Activated CD4-positive, CD25-positive, alpha-beta regulatory T cell treated with anti-CD3 and anti-CD28 coated beads, Interleukin-2, amount 50 U/mL, for 16 hours (primary cell): ENCODE data around the gene HLCS.
"Not testable (repeated sequence)": the region's sequence is repeated elsewhere in the genome, so short reads cannot be mapped to it uniquely, and the experiment has no call there.

Experiments used
- DNase-seq: peaks from one replicate; pipeline ENCODE4 v3.0.0-alpha.2; 2020; ENCODE audit warnings: low read depth, low spot score

HLCS gene

DNA sequence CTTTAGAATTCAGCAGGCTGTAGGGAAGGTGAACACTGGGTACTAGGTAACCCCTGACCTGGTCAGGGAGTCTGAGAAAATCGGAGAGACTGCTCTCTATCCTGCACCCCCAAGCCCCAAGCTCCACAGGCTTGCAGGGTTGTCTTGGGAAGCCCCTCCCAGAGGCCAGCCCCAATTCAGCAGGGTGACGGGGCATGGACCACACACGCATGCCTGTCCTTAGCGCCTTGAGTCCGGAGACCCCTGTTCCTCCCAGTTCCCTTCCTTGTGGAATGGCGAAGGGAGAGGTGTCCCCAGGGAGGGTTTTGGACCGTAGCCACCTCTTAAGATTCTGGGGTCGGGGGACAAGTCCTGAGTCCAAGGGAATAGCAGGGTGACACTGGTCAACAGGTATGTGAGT lies 116.1 kb downstream of the HLCS start:
- DNase-seq, result no peak

DNA sequence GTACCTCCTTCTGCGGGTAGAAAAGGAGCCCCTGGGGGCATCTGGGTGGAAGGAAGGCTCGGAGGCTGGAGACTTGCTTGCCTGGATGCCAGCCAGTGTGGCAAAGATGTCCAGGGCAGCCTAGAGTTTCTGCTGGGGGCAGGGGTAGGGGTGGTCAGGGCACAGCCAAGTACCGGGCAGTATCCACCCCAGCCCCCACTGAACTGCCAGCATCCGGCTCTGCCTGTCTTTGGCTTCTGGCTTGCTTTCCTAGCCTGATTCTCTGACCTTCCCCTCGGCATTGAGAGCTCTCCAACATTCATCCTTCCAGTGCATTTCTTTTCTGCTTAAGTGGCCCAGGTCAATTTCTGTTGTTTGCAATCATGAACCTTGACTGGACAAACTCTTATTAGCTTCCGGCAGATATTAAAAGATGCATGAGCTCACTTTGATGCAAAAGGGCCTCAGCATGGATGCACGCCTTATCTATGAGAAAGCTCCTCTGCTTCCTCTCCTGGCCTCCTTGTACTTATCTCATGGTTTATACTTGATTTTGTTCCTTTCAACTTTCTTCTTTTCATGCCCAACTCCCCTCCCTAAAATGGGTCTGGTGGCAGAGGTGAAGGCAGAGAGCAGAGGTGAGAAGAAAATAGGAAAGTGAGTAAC lies 116.9 kb downstream of the HLCS start:
- no peak for DNase-seq

- DNase-seq, result no peak
Observed at GRCh38 chr21:36848730-36849274, 117.7 kb downstream of the HLCS start.

GRCh38 chr21:36847189-36847588 lies 119.3 kb downstream of the HLCS start:
- DNase-seq, result no peak

DNA sequence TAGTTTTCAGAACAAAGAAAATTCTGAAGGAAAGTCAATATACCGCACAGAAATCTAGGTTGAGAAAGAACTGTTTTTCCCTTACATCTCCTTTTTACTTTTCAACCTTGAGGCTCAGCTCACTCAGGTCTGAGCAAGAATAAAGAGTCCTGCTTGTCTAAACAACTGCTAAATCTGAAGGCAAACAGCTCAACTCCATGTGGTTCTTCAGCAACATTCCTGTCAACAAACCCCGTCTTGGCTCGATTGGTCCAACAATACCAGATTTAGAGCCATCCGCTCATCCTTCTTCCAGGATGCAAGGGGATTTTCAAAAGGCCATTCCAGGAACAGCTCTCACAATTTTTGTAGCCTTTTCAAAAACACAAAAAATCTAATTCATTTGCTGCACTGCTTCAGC lies 119.8 kb downstream of the HLCS start:
- no peak for DNase-seq

DNA sequence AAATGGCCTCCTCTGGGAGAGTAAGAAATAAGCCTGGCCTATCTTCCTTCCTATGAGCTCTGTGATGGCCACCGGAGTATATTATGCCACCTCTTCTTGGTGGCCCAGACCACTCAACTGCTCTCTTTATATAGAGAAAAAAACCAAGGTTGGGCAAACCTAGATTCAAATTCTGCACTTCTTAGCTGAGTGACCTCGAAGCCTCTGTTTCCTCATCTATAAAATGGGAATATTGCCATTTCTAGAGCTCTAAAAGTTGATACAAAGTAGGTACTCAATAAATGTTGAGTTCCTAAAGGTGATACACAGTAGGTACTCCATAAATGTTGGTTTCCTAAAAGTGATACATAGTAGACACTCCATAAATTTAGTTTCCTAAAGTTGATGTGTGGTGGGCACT lies 120.7 kb downstream of the HLCS start:
- DNase-seq, result no peak

DNA sequence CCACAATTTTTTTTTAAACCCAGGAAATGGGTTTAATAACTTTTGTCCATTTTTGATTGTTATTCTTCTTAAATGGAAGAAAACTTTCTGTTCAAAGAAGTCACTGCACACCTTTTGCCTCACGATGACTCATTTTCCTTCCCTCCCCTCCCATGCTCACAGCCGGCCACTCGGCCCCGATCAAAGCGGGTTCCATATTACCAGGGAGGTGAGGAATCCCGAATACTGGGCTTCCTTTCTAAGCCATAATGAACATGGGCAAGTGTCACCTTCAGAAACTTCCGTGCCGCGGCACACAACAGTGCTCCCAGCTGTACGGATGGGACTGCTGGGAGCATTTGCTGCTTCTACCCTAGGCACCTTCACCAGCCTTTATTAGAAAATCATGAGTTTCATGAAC lies 121.4 kb downstream of the HLCS start:
- DNase-seq, result no peak

DNA sequence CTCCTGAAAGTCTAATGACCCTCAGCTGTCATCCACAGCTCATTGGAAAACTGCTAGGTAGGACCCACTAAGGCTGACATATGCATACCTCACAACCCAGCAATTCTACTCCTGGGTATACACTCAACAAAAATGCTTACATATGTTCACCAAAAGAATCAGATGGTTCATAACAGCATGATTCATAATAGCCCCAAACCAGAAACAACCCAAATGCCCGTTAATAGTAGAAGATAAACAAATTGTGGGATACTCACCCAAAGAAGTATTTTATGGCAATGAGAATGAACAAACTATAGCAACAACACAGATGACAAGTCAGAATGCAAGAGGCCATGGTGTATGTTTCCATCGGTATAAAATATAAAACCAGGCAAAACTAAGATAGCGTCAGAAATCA lies 124.6 kb downstream of the HLCS start:
- DNase-seq, result no peak

- no peak for DNase-seq
Observed at GRCh38 chr21:36839735-36840134, 126.7 kb downstream of the HLCS start.

DNA sequence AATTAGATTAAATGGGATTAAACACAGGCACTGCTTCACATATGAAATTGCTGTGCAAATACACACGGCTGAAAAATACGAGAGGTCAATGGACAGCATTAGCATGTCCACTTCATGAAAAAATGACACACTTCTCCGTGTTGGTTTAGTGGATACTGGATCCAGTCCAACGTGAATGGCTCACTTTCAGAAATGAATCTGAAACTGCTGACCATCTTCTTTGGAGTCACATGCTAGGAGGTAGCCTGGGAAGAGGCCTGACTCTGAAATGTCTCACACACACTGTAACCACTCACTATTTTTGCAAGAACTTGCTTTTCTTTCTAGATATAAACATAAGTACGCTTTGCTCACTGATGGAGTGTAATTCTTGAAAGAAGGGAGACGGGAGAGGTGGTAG lies 127.3 kb downstream of the HLCS start:
- DNase-seq, result no peak

DNA sequence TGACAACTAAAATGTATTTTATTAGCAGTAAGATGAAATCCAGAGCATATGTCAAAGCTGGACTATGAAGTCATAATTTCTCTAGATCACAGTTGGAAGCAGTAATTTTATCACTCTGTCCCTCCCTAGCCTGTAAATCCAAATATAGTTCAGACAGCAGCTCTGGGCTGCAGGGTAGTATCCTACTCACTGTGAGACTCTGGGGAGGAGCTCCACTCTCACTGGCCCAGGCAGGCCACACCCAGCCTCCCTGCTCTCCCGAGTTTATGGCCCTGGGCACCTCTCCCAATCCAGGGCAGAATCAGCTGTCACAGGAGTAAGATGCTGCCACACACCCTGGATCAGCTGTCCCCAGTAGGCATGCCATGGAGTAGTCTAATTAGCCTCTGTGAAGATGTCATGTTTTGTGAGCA lies 131.1 kb downstream of the HLCS start:
- no peak for DNase-seq

DNA sequence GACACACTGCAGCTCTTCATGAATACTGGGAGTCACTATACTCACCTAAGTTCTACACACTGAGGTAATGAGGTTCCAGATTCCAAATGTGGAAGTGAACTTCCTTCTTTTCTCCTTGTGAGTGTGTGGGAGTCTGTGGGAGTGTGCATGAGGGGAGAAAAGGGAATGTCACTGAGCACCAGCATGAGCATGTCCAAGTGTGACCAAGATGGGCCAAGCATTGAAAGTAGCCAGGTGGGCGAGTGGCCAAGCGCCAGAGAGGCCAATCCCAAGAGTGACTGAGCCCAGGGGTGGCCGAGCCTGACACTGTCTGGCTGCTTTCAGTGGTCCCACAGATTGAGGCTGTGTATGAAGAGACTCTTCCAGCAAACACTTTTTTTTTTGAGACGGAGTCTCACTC lies 132.3 kb downstream of the HLCS start:
- no peak for DNase-seq

DNA sequence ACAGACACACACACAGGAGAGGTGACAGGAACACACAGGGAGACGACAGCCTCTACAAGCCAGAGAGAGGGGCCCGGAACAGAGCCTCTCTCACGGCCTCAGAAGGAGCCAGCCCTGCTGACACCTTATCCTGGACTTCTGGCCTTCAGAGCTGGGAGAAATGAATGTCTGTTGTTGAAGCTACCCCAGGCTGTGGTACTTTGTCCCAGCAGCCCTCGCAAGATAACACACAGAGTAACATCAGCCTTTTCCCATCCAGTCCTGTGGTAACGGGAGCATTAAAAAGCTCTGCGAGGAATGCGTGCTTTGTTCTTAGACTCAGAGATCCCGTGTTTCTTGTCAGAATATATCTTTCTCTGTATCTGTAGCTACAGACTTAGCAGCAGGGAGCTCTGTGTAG lies 136.4 kb downstream of the HLCS start:
- no peak for DNase-seq

GRCh38 chr21:36828891-36829515 lies 137.5 kb downstream of the HLCS start:
- no peak for DNase-seq

GRCh38 chr21:36828208-36828607 lies 138.3 kb downstream of the HLCS start:
- DNase-seq, result no peak

GRCh38 chr21:36825658-36826057 lies 140.8 kb downstream of the HLCS start:
- no peak for DNase-seq

DNA sequence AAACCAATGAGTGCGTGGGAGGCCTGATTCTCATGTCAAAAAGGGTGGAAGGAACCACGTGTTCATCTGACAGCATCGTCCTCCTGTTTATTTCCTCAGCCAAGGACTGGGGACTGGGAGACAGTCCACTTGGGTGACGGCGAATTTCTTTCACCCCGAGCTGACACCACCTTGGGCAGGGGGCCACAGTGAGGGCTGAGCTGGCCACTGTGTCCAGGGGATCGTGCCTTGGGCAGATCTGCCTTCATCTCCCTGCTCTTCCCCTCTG lies 145.5 kb downstream of the HLCS start:
- no peak for DNase-seq

- no peak for DNase-seq
Observed at GRCh38 chr21:36820176-36821031, 146.1 kb downstream of the HLCS start.

- DNase-seq, result no peak
Observed at GRCh38 chr21:36817732-36818450, 148.6 kb downstream of the HLCS start.

- DNase-seq, result no peak
Observed at GRCh38 chr21:36816561-36817130, 149.8 kb downstream of the HLCS start.

DNA sequence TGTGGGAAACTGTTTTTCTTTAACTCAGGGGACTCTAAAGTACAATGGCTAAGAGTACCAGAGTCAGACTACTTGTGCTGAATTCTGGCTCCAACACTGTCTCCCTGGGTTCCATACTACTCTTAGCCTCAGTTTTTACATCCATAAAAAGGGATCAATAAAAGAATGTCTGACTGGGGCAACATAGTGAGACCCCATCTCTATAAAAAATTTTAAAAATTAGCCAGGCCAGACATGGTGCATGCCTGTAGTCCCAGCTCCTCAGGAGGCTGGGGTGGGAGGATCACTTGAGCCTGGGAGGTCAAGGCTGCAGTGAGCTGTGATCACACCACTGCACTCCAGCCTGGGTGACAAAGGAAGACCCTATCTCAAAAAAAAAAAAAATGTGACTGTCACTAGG lies 150.4 kb downstream of the HLCS start:
- DNase-seq, result not testable (repeated sequence)

GRCh38 chr21:36815284-36815683 lies 151.2 kb downstream of the HLCS start:
- DNase-seq, result no peak
